HG03457 (cell line): ENCODE data around the gene HOXA1.
"Not testable (repeated sequence)": the region's sequence is repeated elsewhere in the genome, so short reads cannot be mapped to it uniquely, and the experiment has no call there.

ENCODE experiments used
- ATAC-seq: cut with Tn5 transposase; IDR thresholded peaks from one replicate; pipeline ENCODE4 v1.9.1; 2021; ENCODE audit warnings: moderate number of reproducible peaks; ENCODE audit not compliant: unreplicated experiment

The HOXA1 gene

GRCh38 chr7:27062946-27063345 is 32.9 kb downstream of the HOXA1 start:
- no peak for ATAC-seq

- no peak for ATAC-seq
Measured at GRCh38 chr7:27053153-27053552, 42.6 kb downstream of the HOXA1 start.

- ATAC-seq, result no peak
Measured at GRCh38 chr7:27051451-27051850, 44.3 kb downstream of the HOXA1 start.

GRCh38 chr7:27048438-27048837 is 47.4 kb downstream of the HOXA1 start:
- ATAC-seq, result no peak

GRCh38 chr7:27046854-27047549 is 48.8 kb downstream of the HOXA1 start:
- no peak for ATAC-seq

GRCh38 chr7:27045972-27046371 is 49.8 kb downstream of the HOXA1 start:
- ATAC-seq, result not testable (repeated sequence)

GRCh38 chr7:27045066-27045465 is 50.7 kb downstream of the HOXA1 start:
- ATAC-seq, result not testable (repeated sequence)
